GM18498 (cell line): ENCODE data around the gene HMG20A.

Experiments used
- ATAC-seq: cut with Tn5 transposase; IDR thresholded peaks from one replicate; pipeline ENCODE4 v1.9.1; 2021; ENCODE audit warnings: mild to moderate bottlenecking, moderate library complexity; ENCODE audit not compliant: unreplicated experiment

Gene HMG20A

GRCh38 chr15:77420610-77421369, at the start of gene HMG20A:
Gene HMG20A (plus strand): TSS chr15:77420888. CDS start chr15:77458408, 37,520 bp downstream.
- ATAC-seq = peak; percentile 40

- no peak for ATAC-seq
These were observed 48.7 kb upstream of the HMG20A start for GRCh38 chr15:77371850-77372563.

- ATAC-seq = no peak
These were observed 47.2 kb upstream of the HMG20A start for GRCh38 chr15:77373441-77373840.

GRCh38 chr15:77375133-77375532, 45.6 kb upstream of the HMG20A start:
- no peak for ATAC-seq

GRCh38 chr15:77376770-77377169, 43.9 kb upstream of the HMG20A start:
- no peak for ATAC-seq

GRCh38 chr15:77380033-77380432, 40.7 kb upstream of the HMG20A start:
- ATAC-seq = no peak

GRCh38 chr15:77384086-77384485, 36.6 kb upstream of the HMG20A start:
- ATAC-seq = no peak

GRCh38 chr15:77384589-77385359, 35.9 kb upstream of the HMG20A start:
- no peak for ATAC-seq

GRCh38 chr15:77386626-77387025, 34.1 kb upstream of the HMG20A start:
- ATAC-seq = no peak

GRCh38 chr15:77387365-77388105, 33.2 kb upstream of the HMG20A start:
- no peak for ATAC-seq

- no peak for ATAC-seq
These were observed 29.2 kb upstream of the HMG20A start for GRCh38 chr15:77391372-77391951.

- ATAC-seq = no peak
These were observed 27.8 kb upstream of the HMG20A start for GRCh38 chr15:77392762-77393470.

- no peak for ATAC-seq
These were observed 27.2 kb upstream of the HMG20A start for GRCh38 chr15:77393471-77393840.

- ATAC-seq = no peak
These were observed 25.5 kb upstream of the HMG20A start for GRCh38 chr15:77395013-77395774.

- ATAC-seq = no peak
These were observed 24.0 kb upstream of the HMG20A start for GRCh38 chr15:77396692-77397091.

GRCh38 chr15:77398927-77399326, 21.8 kb upstream of the HMG20A start:
- ATAC-seq = no peak

GRCh38 chr15:77400258-77400657, 20.4 kb upstream of the HMG20A start:
- no peak for ATAC-seq

- ATAC-seq = no peak
These were observed 17.8 kb upstream of the HMG20A start for GRCh38 chr15:77402740-77403379.
